Stimulated activated CD8-positive, alpha-beta memory T cell treated with anti-CD3 and anti-CD28 coated beads, Interleukin-15, amount 100 ng/mL, for 24 hours (primary cell): ENCODE measurements around the gene C11orf65.

Experiments
- DNase-seq: peaks from one replicate; pipeline ENCODE4 v3.0.0-alpha.2; 2020; ENCODE audit warnings: low read depth

The C11orf65 gene

DNA sequence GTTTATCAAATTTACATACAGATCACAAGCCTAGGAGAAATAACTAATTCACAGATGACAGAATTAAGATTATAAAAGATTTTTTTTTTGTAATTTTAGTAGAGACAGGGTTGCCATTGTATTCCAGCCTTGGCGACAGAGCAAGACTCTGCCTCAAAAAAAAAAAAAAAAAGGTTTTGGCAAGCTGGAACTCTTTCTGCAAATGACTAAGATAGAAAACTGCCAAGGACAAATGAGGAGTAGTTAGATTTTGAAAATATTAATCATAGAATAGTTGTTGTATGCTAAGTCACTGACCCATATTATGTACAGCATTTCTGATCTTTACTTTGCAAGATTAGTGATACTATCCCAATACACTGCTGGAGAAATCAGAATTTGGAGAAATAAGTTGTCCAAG lies 99.2 kb downstream of the C11orf65 start:
- no peak for DNase-seq

DNA sequence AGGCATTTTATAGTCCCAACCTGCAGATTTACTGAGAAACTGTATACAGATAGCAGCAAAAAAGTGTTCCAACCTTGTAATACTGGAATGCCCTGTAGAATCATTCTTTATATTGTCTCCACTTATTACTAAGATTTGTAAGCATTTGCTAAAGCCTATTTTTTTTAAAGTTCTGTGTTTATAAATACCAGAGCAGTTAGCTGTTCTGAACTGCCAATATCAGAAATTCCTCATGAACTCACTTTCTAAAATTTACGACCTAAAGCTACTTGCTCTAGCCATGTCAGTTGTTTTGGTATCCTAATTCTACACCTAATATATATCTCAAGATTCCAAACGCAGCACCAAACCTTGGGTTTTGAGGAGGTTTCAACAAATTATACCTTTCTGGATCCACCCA lies 103.2 kb downstream of the C11orf65 start:
- no peak for DNase-seq

DNA sequence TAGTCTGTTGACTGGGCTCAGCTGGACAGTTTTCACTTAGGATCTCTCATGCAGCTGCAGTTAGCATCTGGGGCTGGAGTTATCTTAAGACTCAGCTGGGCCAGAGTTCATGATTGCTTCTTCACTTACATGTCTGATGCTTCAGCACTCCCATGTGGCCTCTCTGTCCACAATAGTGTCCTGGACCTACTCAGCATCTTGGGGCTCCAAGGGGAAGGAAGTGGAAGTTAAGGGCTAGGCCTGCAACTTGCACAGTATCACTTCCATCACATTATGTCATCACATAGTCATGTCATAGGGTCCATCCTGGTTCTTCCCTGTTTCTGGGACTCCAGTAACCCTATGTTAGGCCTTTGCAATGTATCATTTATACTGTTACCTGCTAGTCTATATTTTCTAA lies 115.9 kb downstream of the C11orf65 start:
- DNase-seq, result no peak

DNA sequence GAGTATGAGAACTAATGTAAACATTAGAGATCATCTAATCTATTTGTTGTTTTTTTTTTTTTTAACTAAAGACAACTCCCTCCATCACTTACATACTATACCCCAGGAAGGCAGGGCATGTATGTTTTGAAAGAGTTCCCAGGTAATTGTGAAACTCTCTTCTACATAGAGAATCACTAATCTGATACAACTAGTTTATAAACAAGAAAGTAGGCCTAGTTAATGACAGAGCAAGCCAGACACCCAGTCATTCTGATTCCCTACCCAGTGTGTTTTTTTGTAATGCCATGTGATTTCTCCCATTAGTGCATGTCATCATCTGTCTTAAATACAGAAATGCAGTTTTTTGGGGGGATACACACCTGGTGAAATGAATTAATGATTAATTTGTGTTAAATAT lies 120.9 kb downstream of the C11orf65 start:
- no peak for DNase-seq

DNA sequence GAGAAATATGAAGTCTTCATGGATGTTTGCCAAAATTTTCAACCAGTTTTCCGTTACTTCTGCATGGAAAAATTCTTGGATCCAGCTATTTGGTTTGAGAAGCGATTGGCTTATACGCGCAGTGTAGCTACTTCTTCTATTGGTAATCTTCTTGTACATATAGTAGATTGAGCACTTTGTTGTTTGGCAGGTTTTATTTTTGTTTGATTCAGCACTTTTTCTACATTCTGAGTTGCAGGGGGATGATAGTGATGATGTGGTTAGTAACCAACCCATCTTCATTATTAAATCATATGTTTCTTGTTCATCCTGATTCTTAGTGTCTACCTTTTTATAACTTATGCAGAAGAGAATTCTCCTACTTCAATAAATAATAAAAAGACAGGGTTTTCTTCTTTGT lies 121.6 kb downstream of the C11orf65 start:
- DNase-seq, result no peak

DNA sequence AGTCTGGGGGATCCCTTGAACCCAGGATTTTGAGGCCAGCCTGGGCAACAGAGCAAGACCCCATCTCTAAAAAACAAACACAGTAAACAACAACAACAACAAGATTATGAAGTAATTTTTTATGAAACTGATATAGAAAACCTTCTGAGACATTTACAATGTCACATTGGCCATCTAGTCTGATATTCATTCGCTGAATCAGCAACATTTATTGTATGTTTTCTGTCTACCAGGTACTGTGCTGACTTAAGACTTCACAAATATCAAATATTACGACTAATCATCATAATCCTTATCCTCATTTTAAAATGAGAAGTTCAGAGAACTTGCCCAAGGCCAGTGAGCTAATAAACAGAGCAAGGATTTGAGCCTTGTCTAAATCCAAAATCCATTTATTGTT lies 123.6 kb downstream of the C11orf65 start:
- no peak for DNase-seq

DNA sequence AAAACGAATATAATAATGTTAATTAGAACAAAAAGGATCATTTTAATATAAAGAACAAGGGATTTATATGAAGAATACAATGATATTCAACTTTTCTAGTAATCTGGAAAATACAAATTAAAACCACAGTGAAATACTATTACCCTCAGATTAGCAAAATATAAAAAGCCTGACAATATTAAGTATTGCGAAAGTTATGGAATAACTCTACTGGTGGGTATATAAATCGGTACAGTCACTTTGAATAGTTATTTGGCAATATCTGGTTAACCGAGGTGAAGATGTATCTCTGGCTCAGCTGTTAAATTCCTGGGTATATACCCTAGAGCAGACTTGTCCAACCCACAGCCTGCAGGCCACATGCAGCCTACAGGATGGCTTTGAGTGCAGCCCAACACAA lies 125.7 kb downstream of the C11orf65 start:
- DNase-seq, result no peak

DNA sequence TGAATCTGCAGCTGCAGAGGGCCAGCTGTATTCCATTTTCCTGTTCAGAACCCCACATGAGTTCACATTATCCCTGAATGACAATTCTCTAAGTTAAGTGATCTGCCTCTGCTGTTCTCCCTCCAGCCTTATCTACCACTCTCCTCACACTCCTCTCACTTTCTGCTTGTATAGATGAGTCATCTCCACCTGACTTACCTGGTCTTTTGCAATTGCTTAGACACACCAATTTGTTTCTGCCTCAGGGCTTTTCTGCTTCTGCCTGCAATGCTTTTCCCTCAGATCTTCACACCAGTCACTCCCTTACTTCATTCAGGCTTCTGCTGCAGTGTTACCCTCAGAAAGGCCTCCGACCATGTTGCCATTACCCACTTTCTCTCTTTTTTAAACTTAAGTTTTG lies 126.4 kb downstream of the C11orf65 start:
- DNase-seq, result no peak

DNA sequence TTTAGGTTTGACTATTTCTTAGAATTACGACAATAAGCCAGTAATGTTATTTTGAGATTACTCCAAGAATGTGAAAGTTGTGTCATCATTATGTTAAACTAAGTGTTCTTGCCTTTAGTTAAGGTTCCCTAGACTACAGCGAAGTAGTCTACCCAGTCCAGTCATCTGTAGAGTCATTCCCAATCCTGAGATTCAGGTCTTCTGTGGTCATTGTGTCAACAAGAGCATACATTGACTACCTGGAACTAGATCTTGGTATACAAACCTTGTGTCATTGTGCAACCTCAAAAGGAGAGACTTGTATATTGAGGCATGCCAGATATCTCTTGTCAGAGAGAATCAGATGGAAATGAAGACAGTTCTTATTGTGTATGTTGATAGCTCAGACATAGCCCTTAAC lies 128.6 kb downstream of the C11orf65 start:
- DNase-seq, result no peak

DNA sequence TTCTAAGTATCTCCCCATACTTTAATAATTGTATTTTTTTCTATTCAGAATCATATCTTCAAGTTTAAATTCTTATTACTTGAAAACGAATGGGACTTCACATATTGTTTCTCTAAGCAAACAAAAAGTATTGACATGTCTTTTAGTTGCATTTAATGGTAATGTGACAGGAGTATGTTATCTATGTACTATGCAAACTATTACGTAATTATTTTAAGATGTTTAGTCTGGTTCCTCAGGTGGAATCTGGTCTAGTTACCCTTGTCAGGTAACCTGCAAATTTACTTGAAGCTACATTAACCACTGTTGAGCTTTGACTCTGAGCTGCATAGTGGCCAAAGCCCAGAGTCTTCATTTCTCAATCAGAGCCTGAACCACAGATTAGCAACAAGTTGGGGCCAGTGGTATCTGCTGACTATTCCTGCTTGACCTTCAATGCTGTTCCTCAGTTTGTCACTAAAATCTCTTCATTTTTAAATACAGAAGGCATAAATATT lies 133.9 kb downstream of the C11orf65 start:
- DNase-seq, result no peak
